Esophagus squamous epithelium (tissue), 4 donors: Measurements from ENCODE around the gene PLXDC2.

Experiments
- CTCF ChIP-seq, 6 experiments: fragments of 450-650 bp in 4 of 6; fragments of 200-600 bp in 2 of 6; sonication (generic) in 2 of 6; IDR thresholded peaks; one replicate each; pipeline ENCODE4 v1.5.1; 2016 to 2019; ENCODE audit warnings: antibody characterized with exemption in 6 of 6, mild to moderate bottlenecking in 4 of 6, moderate library complexity in 4 of 6
- POLR2A ChIP-seq, 4 donors: fragments of 450-650 bp; IDR thresholded peaks; one replicate each; pipeline ENCODE4 v1.6.1; 2017; ENCODE audit warnings: antibody characterized with exemption in 4 of 4, mild to moderate bottlenecking in 4 of 4, moderate library complexity in 3 of 4

DNA sequence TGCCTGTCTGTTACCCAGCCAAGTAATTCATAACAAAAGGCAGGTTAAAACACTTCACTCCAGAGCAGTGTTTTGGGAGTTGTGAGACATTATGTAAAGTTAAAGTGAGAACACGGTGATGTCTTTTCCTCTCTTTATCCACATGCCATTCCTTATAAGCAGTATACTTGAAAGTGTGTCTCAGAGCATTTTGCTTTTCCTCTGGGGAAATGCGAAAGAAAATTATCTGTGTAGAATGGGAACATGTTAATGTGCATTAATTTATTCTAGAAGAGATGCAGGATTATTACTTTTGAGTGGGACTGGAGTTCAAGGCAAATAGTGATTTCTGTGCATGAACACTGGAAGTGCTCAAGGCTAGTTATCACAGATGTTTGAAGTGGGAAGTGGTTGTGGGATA is 170.4 kb downstream of the PLXDC2 start:
- TF ChIP-seq CTCF (IDR thresholded peaks at IDR 0.05) (no peak), POLR2A (IDR thresholded peaks at IDR 0.05) (no peak)
